HUES6 (cell line): Measurements from ENCODE around the gene EBF3.

Experiments used
- H3K27ac ChIP-seq: 2 replicates; pipeline ENCODE4 v1.7.0; 2013; ENCODE audit warnings: low read depth, mild to moderate bottlenecking, low read length, inconsistent platforms
- H3K27me3 ChIP-seq: 2 replicates; pipeline ENCODE4 v1.6.1; 2013; ENCODE audit warnings: low read length; ENCODE audit not compliant: control insufficient read depth, insufficient read depth
- H3K36me3 ChIP-seq: 2 replicates; pipeline ENCODE4 v1.6.1; 2013; ENCODE audit warnings: low read length; ENCODE audit not compliant: control insufficient read depth, insufficient read depth
- H3K4me1 ChIP-seq: 2 replicates; pipeline ENCODE4 v1.6.1; 2013; ENCODE audit warnings: low read length; ENCODE audit not compliant: control insufficient read depth, insufficient read depth
- H3K4me3 ChIP-seq: 2 replicates; pipeline ENCODE4 v1.5.1; 2013; ENCODE audit warnings: low read depth, low read length
- H3K9ac ChIP-seq: one replicate; pipeline ENCODE4 v1.6.1; 2013; ENCODE audit warnings: mild to moderate bottlenecking, low read length
- H3K9me3 ChIP-seq: 2 replicates; pipeline ENCODE4 v1.6.1; 2013; ENCODE audit warnings: low read depth, low read length; ENCODE audit not compliant: control insufficient read depth, insufficient read depth

The EBF3 gene

GRCh38 chr10:129914153-129914855 is 49.8 kb downstream of the EBF3 start:
- peaks cover 17% of the 10 kb centered on the region; the same call in 1 of the 2 replicates for H3K4me1 ChIP-seq
- no peak overlapping the region for H3K9ac ChIP-seq
- H3K4me3 ChIP-seq: no peak overlapping the region
- H3K36me3 ChIP-seq: no peaks in the 10 kb centered on the region
- H3K9me3 ChIP-seq: no peaks in the 10 kb centered on the region
- H3K27me3 ChIP-seq: no peaks in the 10 kb centered on the region
- no peak overlapping the region for H3K27ac ChIP-seq

GRCh38 chr10:129912986-129913695 is 50.9 kb downstream of the EBF3 start:
- H3K36me3 ChIP-seq: no peaks in the 10 kb centered on the region

GRCh38 chr10:129912166-129912917 is 51.7 kb downstream of the EBF3 start:
- Histone ChIP-seq H3K27me3 (no peaks in the 10 kb centered on the region; the same call in 1 of the 2 replicates), H3K9me3 (no peaks in the 10 kb centered on the region), H3K4me1 (peaks cover 22% of the 10 kb centered on the region; the same call in 1 of the 2 replicates), H3K9ac (no peak overlapping the region), H3K36me3 (no peaks in the 10 kb centered on the region), H3K4me3 (no peak overlapping the region), H3K27ac (no peak overlapping the region)

More at GRCh38 chr10:129912986-129913695, 50.9 kb downstream of the EBF3 start:
- H3K9ac ChIP-seq: no peak overlapping the region
- no peak overlapping the region for H3K4me3 ChIP-seq
- H3K4me1 ChIP-seq: peaks cover 22% of the 10 kb centered on the region; the same call in 1 of the 2 replicates
- H3K27me3 ChIP-seq: no peaks in the 10 kb centered on the region; the same call in 1 of the 2 replicates
- no peaks in the 10 kb centered on the region for H3K9me3 ChIP-seq
- H3K27ac ChIP-seq: no peak overlapping the region

- Histone ChIP-seq H3K27ac (no peak overlapping the region), H3K4me3 (no peak overlapping the region), H3K9ac (no peak overlapping the region), H3K9me3 (no peaks in the 10 kb centered on the region), H3K4me1 (peaks cover 22% of the 10 kb centered on the region; the same call in 1 of the 2 replicates), H3K27me3 (no peaks in the 10 kb centered on the region; the same call in 1 of the 2 replicates), H3K36me3 (no peaks in the 10 kb centered on the region)
Measured at GRCh38 chr10:129911451-129912165, 52.5 kb downstream of the EBF3 start.

GRCh38 chr10:129910861-129911260 is 53.2 kb downstream of the EBF3 start:
- Histone ChIP-seq H3K9me3 (no peaks in the 10 kb centered on the region), H3K27me3 (no peaks in the 10 kb centered on the region; the same call in 1 of the 2 replicates), H3K36me3 (no peaks in the 10 kb centered on the region), H3K4me3 (no peak overlapping the region), H3K4me1 (peaks cover 22% of the 10 kb centered on the region; the same call in 1 of the 2 replicates), H3K27ac (no peak overlapping the region), H3K9ac (no peak overlapping the region)

GRCh38 chr10:129909531-129910256 is 54.4 kb downstream of the EBF3 start:
- Histone ChIP-seq H3K27me3 (no peaks in the 10 kb centered on the region; the same call in 1 of the 2 replicates), H3K27ac (no peak overlapping the region), H3K9me3 (no peaks in the 10 kb centered on the region), H3K4me3 (no peak overlapping the region), H3K4me1 (peaks cover 22% of the 10 kb centered on the region; the same call in 1 of the 2 replicates), H3K36me3 (no peaks in the 10 kb centered on the region), H3K9ac (no peak overlapping the region)

- Histone ChIP-seq H3K9ac (no peak overlapping the region), H3K9me3 (no peaks in the 10 kb centered on the region), H3K27me3 (no peaks in the 10 kb centered on the region; the same call in 1 of the 2 replicates), H3K4me3 (no peak overlapping the region), H3K27ac (no peak overlapping the region), H3K4me1 (peaks cover 22% of the 10 kb centered on the region; the same call in 1 of the 2 replicates), H3K36me3 (no peaks in the 10 kb centered on the region)
Measured at GRCh38 chr10:129909080-129909479, 55.0 kb downstream of the EBF3 start.

- Histone ChIP-seq H3K9me3 (no peaks in the 10 kb centered on the region), H3K4me1 (peaks cover 22% of the 10 kb centered on the region; the same call in 1 of the 2 replicates), H3K9ac (no peak overlapping the region), H3K27me3 (no peaks in the 10 kb centered on the region; the same call in 1 of the 2 replicates), H3K27ac (no peak overlapping the region), H3K4me3 (no peak overlapping the region), H3K36me3 (no peaks in the 10 kb centered on the region)
Measured at GRCh38 chr10:129908406-129908805, 55.7 kb downstream of the EBF3 start.

- Histone ChIP-seq H3K27ac (no peak overlapping the region), H3K4me3 (no peak overlapping the region), H3K27me3 (peaks cover 14% of the 10 kb centered on the region), H3K9ac (no peak overlapping the region), H3K9me3 (no peaks in the 10 kb centered on the region), H3K36me3 (no peaks in the 10 kb centered on the region), H3K4me1 (peaks cover 27% of the 10 kb centered on the region)
Measured at GRCh38 chr10:129905553-129905952, 58.5 kb downstream of the EBF3 start.

GRCh38 chr10:129904323-129904722 is 59.8 kb downstream of the EBF3 start:
- Histone ChIP-seq H3K27ac (no peak overlapping the region), H3K36me3 (no peaks in the 10 kb centered on the region), H3K27me3 (peaks cover 14% of the 10 kb centered on the region), H3K9ac (no peak overlapping the region), H3K4me1 (peaks cover 26% of the 10 kb centered on the region), H3K9me3 (no peaks in the 10 kb centered on the region), H3K4me3 (no peak overlapping the region)
